ENCODE results near the gene C19orf33.

The C19orf33 gene

DNA sequence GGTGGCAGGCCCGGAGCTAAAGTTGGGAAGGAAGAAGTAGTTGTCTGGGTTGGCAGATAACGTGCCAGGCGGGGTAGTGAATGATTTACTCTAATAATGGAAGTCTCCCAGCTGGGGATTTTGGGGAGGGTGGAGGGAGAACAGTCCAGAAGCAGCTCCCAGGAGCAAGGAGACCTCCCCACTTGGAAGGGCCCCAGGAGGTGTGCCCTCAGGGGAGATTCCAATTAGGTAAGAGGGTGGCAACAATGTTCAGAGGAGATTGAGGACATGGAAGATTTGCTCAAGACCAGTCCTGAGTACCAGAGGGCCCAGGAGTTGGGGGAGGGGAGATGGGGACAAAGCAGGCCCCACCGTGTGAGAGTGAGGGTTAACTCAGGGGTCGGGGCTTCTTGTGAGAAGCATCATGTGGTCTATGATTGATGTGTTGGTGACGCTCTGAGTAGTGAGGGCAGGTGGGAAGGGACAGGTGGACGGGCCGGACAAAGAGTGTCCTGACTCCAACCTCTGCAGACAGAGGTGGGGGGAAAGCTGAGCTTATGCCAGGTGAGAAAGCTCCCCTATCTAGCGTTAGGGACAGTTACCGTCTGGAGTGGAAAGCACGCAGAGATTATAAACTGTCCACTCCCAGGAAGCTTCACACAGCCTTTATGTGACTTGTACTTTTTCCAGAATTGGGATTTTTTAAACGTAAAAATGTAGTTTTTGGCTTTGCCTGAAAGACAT is 36.1 kb upstream of the C19orf33 start:
- no peak overlapping the region for H3K4me3 ChIP-seq (ENCODE audit: low read length)
- H3K4me1 ChIP-seq (ENCODE audit: insufficient read depth, low read length) = peaks cover 34% of the 10 kb centered on the region
- peaks cover 3% of the 10 kb centered on the region; the same call in 1 of the 2 replicates for H3K36me3 ChIP-seq (ENCODE audit: insufficient read depth, low read depth, low read length)
- H3K9ac ChIP-seq (ENCODE audit: low read depth, low read length) = peak overlapping the region; percentile 20; the same call in 1 of the 2 replicates
- H3K9me3 ChIP-seq (ENCODE audit: insufficient read depth, low read depth, low read length) = no peaks in the 10 kb centered on the region
- no peaks in the 10 kb centered on the region for H3K27me3 ChIP-seq (ENCODE audit: insufficient read depth, low read length)
- H3K27ac ChIP-seq (ENCODE audit: low read length) = no peak overlapping the region

DNA sequence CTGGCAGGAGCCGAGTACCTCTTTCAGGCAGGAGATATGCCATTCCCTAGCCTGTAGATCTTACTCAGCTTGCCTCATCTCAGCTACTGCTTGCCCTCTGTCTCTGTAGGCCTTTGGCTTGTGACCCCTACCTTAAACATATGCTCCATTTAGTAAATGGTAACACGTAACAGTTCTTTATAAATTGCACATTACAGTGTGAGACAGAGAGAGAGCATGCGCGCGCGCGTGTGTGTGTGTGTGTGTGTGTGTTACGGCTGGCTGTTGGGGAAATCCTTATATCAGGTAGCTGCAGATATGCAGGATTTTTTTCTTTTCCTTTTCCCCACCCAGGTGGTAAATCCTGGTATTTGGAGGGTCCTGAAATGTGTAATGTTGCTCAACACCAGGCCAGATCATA is 35.5 kb upstream of the C19orf33 start:
- no peaks in the 10 kb centered on the region for H3K9me3 ChIP-seq (ENCODE audit: insufficient read depth, low read depth, low read length)
- H3K4me1 ChIP-seq (ENCODE audit: insufficient read depth, low read length) = peaks cover 29% of the 10 kb centered on the region
- no peaks in the 10 kb centered on the region for H3K27me3 ChIP-seq (ENCODE audit: insufficient read depth, low read length)
- H3K9ac ChIP-seq (ENCODE audit: low read depth, low read length) = no peak overlapping the region
- H3K4me3 ChIP-seq (ENCODE audit: low read length) = no peak overlapping the region
- H3K36me3 ChIP-seq (ENCODE audit: insufficient read depth, low read depth, low read length) = peaks cover 3% of the 10 kb centered on the region; the same call in 1 of the 2 replicates
- H3K27ac ChIP-seq (ENCODE audit: low read length) = no peak overlapping the region

DNA sequence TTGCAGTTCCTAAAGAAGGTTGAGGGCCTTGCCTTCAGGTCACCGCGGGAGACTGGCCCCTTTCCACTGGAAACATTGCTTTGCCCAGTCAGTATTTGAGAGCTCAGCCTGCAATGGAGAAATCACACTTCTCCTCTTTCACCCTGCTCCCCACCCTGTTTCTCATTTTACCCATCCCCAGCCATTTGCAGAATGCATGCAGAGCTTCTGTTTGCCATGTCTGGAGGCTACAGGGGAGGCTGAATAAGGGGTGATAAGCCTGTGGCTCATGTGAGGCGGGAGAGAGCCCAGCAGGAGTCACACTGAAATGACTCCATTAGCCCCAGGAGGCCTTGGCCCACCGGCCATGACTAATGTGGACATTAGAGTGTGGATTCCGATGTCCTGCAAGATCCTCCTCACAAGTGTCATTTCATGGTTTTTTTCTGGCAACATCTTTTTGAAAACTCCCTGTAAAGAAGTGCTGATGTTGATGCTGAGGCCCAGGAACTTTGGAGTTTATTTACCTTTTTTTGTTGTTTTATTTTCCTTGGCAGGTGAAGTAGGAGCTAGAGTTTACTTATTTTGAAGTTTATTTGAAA is 33.4 kb upstream of the C19orf33 start:
- Histone ChIP-seq H3K4me1 (ENCODE audit: insufficient read depth, low read length) (peaks cover 23% of the 10 kb centered on the region), H3K4me3 (ENCODE audit: low read length) (no peak overlapping the region), H3K27me3 (ENCODE audit: insufficient read depth, low read length) (no peaks in the 10 kb centered on the region), H3K36me3 (ENCODE audit: insufficient read depth, low read depth, low read length) (peaks cover 6% of the 10 kb centered on the region; the same call in 1 of the 2 replicates), H3K27ac (ENCODE audit: low read length) (no peak overlapping the region), H3K9ac (ENCODE audit: low read depth, low read length) (no peak overlapping the region), H3K9me3 (ENCODE audit: insufficient read depth, low read depth, low read length) (no peaks in the 10 kb centered on the region)

DNA sequence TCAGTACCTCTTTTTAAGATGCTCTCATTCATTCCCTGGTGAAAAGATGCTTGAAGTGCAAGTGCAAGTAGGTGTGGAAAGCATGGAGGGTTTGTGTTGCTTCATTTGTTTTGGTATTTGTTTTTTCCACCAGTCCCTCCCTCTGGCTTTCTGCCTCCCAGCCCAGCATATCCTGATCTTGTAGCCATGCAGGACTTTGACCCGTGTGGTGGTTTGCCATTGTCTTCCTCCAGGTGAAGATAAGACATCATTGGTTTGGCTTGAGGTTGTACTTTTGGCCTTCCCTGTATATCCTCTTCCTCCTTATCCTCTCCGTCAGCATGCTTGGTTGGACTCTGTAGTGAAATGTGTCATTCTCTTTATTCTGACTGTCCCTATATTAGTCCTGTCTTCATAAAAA is 30.6 kb upstream of the C19orf33 start:
- Histone ChIP-seq H3K9me3 (ENCODE audit: insufficient read depth, low read depth, low read length) (no peaks in the 10 kb centered on the region), H3K9ac (ENCODE audit: low read depth, low read length) (no peak overlapping the region), H3K27me3 (ENCODE audit: insufficient read depth, low read length) (no peaks in the 10 kb centered on the region), H3K4me1 (ENCODE audit: insufficient read depth, low read length) (peaks cover 6% of the 10 kb centered on the region; the same call in 1 of the 2 replicates), H3K36me3 (ENCODE audit: insufficient read depth, low read depth, low read length) (peaks cover 6% of the 10 kb centered on the region; the same call in 1 of the 2 replicates), H3K27ac (ENCODE audit: low read length) (no peak overlapping the region), H3K4me3 (ENCODE audit: low read length) (no peak overlapping the region)

DNA sequence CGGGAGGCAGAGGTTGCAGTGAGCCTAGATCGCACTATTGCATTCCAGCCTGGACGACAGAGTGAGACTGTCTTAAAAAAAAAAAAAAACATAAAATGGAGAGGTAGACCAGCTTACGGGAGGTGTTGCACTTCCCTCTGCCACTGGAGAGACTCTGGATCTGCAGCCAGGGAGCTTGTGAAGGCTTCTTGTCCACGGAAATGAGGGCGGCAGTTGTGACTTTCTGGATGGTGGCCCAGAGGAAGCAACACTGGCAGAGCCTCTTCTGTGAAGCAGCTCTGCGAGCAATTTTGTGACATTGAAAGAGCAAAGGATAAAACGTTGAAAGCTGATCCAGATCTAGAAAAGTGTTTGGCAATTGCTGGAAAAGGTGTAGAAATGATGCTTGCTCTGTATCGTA is 29.3 kb upstream of the C19orf33 start:
- Histone ChIP-seq H3K36me3 (ENCODE audit: insufficient read depth, low read depth, low read length) (peaks cover 6% of the 10 kb centered on the region; the same call in 1 of the 2 replicates), H3K4me1 (ENCODE audit: insufficient read depth, low read length) (peaks cover 6% of the 10 kb centered on the region; the same call in 1 of the 2 replicates), H3K27ac (ENCODE audit: low read length) (no peak overlapping the region)

DNA sequence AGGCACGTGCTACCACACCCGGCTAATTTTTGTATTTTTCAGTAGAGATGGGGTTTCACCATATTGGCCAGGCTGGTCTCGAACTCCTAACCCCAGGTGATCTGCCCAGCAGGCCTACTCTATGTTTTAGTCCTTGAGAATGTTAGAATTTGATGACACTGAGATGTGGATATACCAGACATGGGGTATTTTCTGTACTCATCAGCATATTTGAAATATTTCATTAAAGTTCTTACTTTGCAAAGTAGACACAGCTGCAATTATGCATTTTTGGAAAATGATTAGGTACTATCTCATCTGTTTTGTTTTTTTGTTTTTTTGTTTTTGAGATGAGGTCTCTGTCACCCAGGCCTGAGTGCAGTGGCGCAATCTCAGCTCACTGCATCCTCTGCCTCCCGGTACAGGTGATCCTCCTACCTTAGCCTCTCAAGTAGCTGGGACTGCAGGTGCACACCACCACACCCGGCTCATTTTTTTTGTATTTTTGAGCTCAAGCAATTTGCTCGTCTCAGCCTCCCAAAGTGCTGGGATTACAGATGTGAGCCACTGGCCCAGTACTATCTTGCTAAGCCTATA is 27.0 kb upstream of the C19orf33 start:
- H3K4me3 ChIP-seq (ENCODE audit: low read length) = no peak overlapping the region
- no peak overlapping the region for H3K9ac ChIP-seq (ENCODE audit: low read depth, low read length)
- no peak overlapping the region for H3K27ac ChIP-seq (ENCODE audit: low read length)
- H3K27me3 ChIP-seq (ENCODE audit: insufficient read depth, low read length) = no peaks in the 10 kb centered on the region
- no peaks in the 10 kb centered on the region for H3K4me1 ChIP-seq (ENCODE audit: insufficient read depth, low read length)
- H3K9me3 ChIP-seq (ENCODE audit: insufficient read depth, low read depth, low read length) = no peaks in the 10 kb centered on the region
- H3K36me3 ChIP-seq (ENCODE audit: insufficient read depth, low read depth, low read length) = peaks cover 9% of the 10 kb centered on the region; the same call in 1 of the 2 replicates

More for the DNA sequence above, 29.3 kb upstream of the C19orf33 start:
- Histone ChIP-seq H3K27me3 (ENCODE audit: insufficient read depth, low read length) (no peaks in the 10 kb centered on the region), H3K9ac (ENCODE audit: low read depth, low read length) (no peak overlapping the region), H3K9me3 (ENCODE audit: insufficient read depth, low read depth, low read length) (no peaks in the 10 kb centered on the region), H3K4me3 (ENCODE audit: low read length) (no peak overlapping the region)

DNA sequence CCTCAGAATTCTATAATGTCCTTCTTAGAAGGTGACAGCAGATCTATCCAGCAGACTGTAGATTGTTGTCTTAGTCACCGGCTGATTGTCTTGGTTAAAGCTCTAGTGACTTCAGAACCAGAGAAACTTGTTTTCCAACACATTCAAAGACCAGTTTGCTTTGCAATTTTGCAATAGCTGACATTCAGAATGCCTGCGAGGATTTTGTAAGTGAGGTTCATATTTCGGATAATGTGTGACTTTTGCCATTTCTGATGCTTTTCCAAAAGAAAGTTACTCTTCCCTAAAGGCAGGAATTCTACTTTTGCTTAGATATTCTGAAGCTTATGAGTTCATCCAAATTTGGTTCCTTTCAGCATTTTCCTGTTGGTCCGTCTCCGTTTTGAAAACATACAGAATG is 26.5 kb upstream of the C19orf33 start:
- no peaks in the 10 kb centered on the region for H3K4me1 ChIP-seq (ENCODE audit: insufficient read depth, low read length)
- H3K9ac ChIP-seq (ENCODE audit: low read depth, low read length) = no peak overlapping the region
- H3K4me3 ChIP-seq (ENCODE audit: low read length) = no peak overlapping the region
- H3K27me3 ChIP-seq (ENCODE audit: insufficient read depth, low read length) = no peaks in the 10 kb centered on the region
- H3K27ac ChIP-seq (ENCODE audit: low read length) = no peak overlapping the region
- no peaks in the 10 kb centered on the region for H3K9me3 ChIP-seq (ENCODE audit: insufficient read depth, low read depth, low read length)
- H3K36me3 ChIP-seq (ENCODE audit: insufficient read depth, low read depth, low read length) = peaks cover 9% of the 10 kb centered on the region; the same call in 1 of the 2 replicates

DNA sequence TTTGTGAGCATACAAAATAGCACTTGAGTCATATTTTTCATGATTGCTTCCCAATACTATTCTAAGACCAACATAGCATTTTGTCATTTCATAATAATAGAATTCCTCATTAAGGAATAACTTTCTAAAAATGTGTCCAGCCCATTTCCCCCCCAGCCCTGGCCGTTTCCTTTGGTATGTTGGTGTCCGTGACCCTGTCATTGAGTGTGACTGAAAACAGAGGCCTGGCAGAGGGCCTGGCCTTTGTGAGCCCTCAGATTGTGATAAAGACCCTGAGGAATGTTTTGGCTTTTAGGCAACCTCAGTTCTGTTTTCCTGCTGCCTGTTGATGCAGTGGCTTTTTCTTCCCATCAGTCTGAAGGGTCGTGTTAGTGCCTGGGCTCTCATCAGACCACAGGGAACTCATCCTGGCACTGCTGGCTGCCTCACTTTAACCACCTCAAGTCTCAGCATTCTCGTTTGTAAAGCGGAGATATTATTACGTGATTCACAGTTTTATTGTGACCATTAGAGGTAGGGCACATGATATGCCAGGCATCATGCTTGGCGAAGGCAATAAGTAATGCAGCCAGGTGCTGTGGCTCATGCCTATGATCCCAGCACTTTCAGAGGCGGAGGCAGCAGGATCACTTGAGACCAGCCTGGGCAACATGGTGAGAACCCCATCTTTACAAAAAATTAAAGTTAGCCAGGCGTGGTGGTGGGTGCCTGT is 25.9 kb upstream of the C19orf33 start:
- Histone ChIP-seq H3K9me3 (ENCODE audit: insufficient read depth, low read depth, low read length) (no peaks in the 10 kb centered on the region), H3K27ac (ENCODE audit: low read length) (no peak overlapping the region), H3K36me3 (ENCODE audit: insufficient read depth, low read depth, low read length) (peaks cover 10% of the 10 kb centered on the region; the same call in 1 of the 2 replicates), H3K4me1 (ENCODE audit: insufficient read depth, low read length) (no peaks in the 10 kb centered on the region), H3K27me3 (ENCODE audit: insufficient read depth, low read length) (no peaks in the 10 kb centered on the region), H3K9ac (ENCODE audit: low read depth, low read length) (no peak overlapping the region), H3K4me3 (ENCODE audit: low read length) (no peak overlapping the region)

DNA sequence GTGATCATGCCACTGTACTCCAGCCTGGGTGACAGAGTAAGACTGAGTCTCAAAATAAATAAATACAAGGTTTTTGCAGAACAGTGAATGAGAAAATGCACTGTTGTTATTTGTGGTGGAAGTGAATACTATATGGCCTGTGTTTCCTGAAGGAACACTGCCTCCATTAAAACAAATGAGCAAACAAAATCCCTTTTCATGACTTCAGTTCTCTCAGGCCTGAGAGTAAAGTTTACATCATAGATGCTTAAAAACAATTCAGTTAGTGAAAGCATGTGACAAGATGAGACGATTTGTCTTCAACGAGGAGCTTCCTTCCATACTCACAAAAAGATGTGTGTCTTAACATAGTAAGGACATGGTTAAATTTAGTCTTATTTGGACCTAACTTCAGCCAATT is 25.3 kb upstream of the C19orf33 start:
- no peaks in the 10 kb centered on the region for H3K9me3 ChIP-seq (ENCODE audit: insufficient read depth, low read depth, low read length)
- peaks cover 15% of the 10 kb centered on the region for H3K36me3 ChIP-seq (ENCODE audit: insufficient read depth, low read depth, low read length)
- no peaks in the 10 kb centered on the region for H3K27me3 ChIP-seq (ENCODE audit: insufficient read depth, low read length)
- H3K4me1 ChIP-seq (ENCODE audit: insufficient read depth, low read length) = no peaks in the 10 kb centered on the region
- H3K4me3 ChIP-seq (ENCODE audit: low read length) = no peak overlapping the region
- no peak overlapping the region for H3K27ac ChIP-seq (ENCODE audit: low read length)
- H3K9ac ChIP-seq (ENCODE audit: low read depth, low read length) = no peak overlapping the region

DNA sequence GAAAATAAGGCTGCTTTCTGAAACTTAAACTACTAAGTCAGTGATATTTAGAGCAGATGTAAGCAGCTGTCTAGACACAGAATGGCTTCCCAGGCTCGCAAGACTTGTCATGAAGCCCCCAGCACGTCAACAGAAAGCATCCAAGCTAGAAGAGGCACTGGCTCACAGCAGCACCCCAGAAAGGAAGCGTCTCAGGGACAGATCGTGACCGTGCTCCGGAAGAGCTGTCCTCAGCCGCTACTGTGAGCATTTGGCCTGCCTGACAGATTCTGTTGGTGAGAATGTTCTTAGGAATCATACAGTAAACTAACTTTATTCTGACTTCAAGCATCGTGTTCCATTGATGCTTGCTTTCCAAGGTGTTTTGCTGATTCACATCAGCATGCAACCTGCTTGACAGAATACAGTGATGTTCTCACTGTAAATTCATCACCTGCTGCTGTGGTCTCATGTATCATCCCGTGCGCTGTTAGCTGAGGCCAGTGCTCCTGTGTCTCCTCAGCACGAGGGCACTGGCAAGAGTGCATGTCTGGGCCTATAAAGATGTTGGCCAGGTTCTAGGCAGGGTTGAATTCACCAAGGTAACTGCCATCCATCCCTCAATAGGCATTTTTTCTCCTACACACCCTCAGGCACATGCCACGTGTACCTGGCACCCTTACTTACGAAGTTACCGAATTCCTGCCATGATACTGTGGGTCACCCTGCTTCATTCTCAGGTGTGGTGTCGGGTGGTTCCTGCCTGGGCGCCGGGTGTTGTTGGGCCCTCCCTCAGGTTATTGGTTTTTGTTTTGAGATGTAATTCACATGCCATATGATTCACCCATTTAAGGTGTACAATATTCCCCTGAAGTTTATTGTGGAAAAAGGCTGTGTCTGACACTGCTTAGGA is 23.8 kb upstream of the C19orf33 start:
- Histone ChIP-seq H3K27ac (ENCODE audit: low read length) (no peak overlapping the region), H3K9me3 (ENCODE audit: insufficient read depth, low read depth, low read length) (no peaks in the 10 kb centered on the region), H3K4me1 (ENCODE audit: insufficient read depth, low read length) (no peaks in the 10 kb centered on the region), H3K27me3 (ENCODE audit: insufficient read depth, low read length) (no peaks in the 10 kb centered on the region), H3K9ac (ENCODE audit: low read depth, low read length) (no peak overlapping the region), H3K4me3 (ENCODE audit: low read length) (no peak overlapping the region), H3K36me3 (ENCODE audit: insufficient read depth, low read depth, low read length) (peaks cover 26% of the 10 kb centered on the region)
